COLO829 (cell line): ENCODE data around the gene VWA5B2.
A peak's percentile ranks its signal among the peaks of the same experiment; 100 is the strongest.

Experiments used
- DNase-seq: peaks from one replicate; pipeline ENCODE4 v3.0.0; 2012; ENCODE audit warnings: low spot score

VWA5B2 gene

DNA sequence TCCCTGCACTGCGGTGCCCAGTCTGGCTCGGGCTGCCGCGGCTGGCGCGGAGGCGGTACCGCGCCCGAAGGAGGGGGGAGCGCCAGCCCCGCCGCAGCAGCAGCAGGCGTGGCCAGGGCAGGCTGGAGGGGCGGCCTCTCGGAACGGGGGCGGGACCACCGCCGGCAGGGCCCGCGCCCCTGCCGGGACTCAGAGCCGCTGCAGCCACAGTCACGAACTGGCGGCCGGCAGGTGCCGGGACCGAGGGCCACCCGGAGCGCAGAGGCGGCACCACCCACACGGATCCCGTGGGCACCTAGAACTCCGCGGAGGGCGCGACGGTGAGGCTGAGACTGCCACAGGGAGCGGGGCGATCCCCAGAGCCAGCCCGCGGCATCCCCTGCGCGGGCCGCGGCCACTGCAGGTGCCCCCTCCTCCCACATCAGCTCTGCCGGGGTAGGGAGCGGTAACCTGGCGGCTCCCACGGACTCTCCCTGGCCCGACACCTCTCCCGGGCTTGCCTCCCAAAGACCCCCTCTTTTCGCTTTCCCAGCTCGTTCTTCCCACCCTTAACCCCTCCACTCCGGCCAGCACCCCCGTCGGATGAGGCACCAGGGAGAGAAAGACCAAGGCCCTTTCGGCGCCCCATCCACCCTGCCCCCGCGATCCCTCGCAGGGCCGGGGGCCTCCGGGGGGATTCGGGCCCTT lies at the start of gene VWA5B2:
Gene VWA5B2, plus strand, starts transcription at position 192 of the 687 bp plus-strand sequence. CDS start 944 bp downstream, outside the sequence.
- DNase-seq = peak; percentile 87

DNA sequence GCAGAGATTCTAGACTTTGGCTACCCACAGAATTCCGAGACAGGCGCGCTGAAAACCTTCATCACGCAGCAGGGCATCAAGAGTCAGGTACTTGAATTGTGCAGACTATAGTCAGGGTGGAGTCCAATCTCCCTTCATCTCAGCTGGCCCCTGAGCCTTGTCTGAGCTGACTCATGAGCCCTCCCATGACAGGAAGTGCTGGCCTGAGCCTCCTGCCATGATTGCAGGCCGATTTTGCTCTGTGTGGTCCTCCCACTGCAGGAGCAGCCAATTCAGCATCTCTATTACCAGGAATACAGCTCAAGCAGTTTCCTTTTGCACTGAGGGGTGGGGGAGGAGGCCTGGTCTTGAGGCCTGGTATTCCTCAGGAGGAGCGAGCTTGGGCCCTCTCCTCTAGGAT lies 49.2 kb upstream of the VWA5B2 start:
- no peak for DNase-seq

GRCh38 chr3:184181596-184181995 lies 47.8 kb upstream of the VWA5B2 start:
- no peak for DNase-seq

- no peak for DNase-seq
Measured at GRCh38 chr3:184183679-184184078, 45.7 kb upstream of the VWA5B2 start.

- no peak for DNase-seq
Measured at GRCh38 chr3:184184546-184185230, 44.7 kb upstream of the VWA5B2 start.

GRCh38 chr3:184185461-184186183 lies 43.8 kb upstream of the VWA5B2 start:
- DNase-seq = peak; percentile 100

DNA sequence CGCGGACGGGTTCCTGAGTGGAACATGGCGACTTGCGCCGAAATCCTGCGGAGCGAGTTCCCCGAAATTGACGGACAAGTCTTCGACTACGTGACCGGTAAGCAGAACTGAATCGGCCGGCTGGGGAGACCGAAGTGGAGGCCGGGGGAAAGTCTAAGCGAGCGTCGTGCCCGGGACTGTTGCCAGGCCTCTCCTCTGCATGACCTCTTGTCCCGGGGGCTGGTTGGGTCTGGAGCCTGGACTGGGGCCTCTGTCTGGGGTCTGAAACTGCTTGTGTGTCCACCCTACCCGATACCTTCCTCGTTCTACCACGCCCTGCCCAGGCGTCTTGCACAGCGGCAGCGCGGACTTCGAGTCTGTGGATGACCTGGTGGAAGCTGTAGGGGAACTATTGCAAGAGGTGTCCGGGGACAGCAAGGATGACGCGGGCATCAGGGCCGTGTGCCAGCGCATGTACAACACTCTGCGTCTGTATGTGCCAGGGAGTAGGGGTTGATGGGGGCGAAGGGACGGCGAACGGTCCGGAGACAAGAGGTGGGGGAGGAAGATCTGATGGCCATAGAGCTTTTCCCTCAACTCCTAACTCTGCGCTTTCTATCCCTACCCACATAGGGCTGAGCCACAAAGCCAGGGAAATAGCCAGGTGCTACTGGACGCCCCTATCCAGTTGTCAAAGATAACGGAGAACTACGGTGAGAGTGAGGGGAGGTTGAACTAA lies 43.0 kb upstream of the VWA5B2 start, which contains the start of gene ABCF3:
Gene ABCF3, plus strand, starts transcription at position 16 of the 718 bp plus-strand sequence. Its CDS starts 9 bp downstream, at position 25.
- DNase-seq = no peak

GRCh38 chr3:184186902-184187207 lies 42.5 kb upstream of the VWA5B2 start:
- DNase-seq = no peak

- no peak for DNase-seq
Measured at GRCh38 chr3:184188080-184188479, 41.3 kb upstream of the VWA5B2 start.

DNA sequence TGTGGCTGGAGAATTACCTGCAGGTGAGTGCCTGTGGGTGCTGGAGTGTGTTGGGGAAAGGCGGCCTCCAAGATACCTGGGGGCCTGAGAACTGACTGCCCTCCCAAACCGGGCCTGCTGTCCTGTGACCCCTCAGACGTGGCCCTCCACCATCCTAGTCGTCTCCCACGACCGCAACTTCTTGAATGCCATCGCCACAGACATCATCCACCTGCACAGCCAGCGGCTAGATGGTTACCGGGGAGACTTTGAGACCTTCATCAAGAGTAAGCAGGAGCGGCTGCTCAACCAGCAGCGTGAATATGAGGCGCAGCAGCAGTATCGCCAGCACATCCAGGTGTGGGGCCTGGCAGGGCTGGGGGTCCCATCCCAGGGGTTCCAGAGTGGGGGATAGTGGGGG lies 40.0 kb upstream of the VWA5B2 start:
- DNase-seq = no peak

GRCh38 chr3:184192889-184193288 lies 36.5 kb upstream of the VWA5B2 start:
- no peak for DNase-seq

DNA sequence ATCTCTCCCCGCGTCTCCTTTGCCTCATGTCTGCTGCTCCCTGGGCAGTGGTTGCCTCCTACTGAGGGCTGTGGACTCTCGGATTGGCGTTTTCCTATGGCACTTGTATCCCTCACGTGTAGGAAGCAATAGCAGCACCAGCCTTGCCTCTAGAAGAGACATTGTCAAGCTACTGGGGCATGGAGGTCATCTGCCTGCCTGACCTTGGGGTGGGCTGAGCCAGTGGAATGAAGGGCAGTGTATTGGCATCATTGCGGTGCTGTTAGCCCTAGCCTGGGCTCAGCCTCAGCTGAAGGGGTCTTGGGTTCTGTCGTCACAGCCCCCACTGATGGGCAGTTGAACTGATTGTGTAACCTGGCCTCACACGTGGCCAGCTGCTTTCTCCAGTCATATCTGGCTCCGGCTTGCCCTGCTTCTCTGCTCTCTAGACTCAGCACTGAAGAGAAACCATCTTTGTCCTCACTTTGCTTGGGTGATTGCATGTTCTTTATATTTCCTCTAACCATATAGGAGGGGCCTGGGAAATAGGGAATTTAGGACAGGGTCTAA lies 35.3 kb upstream of the VWA5B2 start:
- DNase-seq = no peak

- DNase-seq = no peak
Measured at GRCh38 chr3:184196536-184196935, 32.8 kb upstream of the VWA5B2 start.

DNA sequence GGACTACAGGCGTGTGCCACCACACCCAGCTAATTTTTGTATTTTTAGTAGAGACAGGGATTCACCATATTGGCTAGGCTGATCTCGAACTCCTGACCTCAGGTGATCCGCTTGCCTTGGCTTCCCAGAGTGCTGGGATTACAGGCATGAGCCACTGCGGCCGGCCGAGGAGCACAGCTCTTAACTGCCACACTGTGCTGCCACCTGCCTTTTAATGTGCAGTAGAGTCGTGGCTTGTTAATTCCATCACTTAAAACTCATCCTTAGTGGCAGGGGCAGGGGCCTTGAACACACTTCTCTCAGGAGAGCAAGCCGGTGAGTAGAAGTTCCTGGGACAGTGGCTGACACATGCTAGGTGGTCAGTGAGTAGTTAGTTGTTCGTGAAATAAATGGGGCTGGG lies 30.9 kb upstream of the VWA5B2 start:
- no peak for DNase-seq

GRCh38 chr3:184200825-184201224 lies 28.6 kb upstream of the VWA5B2 start:
- DNase-seq = no peak

DNA sequence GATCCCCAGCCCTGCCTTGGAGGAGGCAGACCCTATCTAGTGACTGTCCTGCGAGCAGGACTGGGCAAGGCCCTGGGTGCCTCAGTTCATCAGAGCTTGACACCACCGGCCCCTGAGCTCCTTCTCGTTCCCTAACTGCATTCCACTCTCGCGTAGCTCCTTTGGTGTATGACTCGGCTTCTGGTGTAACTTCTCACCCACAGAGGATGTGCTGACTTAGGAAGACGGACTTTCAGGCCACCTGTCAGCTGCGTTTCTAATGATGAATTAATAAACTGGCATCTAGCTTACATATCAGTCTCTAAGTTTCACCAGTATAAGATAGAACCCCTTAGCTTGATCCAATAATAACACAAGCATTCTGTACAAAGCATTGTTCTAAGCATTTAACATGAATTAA lies 25.9 kb upstream of the VWA5B2 start:
- no peak for DNase-seq

GRCh38 chr3:184209146-184209923 lies 20.1 kb upstream of the VWA5B2 start:
- no peak for DNase-seq

- no peak for DNase-seq
Measured at GRCh38 chr3:184211297-184211696, 18.1 kb upstream of the VWA5B2 start.

DNA sequence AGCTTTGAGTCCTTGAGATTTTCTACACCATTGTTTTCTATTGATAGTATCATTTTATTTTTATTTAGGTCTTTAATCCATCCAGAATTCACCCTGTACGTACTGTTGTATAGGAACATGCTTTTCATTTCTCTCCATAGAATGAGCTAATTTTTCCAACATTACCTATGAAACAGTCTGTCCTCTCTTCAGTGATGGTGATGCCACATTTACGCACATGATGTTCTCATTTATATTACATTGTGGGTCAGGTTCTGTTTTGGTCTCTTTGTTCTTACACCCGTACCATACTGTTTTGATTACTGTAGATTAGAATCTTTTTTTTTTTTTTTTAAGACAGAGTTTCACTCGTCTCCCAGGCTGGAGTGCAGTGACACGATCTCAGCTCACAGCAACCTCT lies 17.7 kb upstream of the VWA5B2 start:
- no peak for DNase-seq

- no peak for DNase-seq
Measured at GRCh38 chr3:184218814-184219213, 10.6 kb upstream of the VWA5B2 start.

- no peak for DNase-seq
Measured at GRCh38 chr3:184222521-184222920, 6.9 kb upstream of the VWA5B2 start.
